ENCODE results near the gene KRT72.
A peak's percentile ranks its signal among the peaks of the same experiment; 100 is the strongest.

KRT72 gene

DNA sequence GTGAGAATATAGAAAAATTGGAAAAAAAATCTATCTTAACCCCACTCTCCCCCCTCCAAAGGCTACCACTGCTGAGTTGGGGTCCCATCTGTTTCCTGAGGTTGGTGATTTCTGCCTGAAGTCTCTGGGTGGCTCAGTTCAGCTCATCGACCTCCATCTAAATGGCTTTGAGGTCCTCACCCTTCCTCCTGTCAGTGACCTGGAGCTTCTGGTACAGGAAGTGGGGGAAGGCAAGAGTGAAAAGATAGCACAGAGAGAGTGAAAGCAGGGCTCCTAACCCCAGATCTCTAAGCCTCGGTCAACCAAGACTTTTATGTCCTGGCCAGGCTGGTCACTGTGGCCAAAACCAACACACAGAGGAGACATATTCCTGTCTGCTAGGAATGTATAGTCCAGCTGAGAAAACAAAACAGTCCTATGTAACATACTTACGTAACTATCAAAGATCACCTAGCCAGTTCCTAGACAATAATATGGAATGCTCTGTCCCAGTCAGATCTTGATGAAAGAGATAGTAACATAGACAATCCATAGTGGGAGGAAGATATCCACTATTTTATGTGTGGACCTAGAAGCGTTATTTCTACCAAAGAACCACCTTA lies 29.4 kb upstream of the KRT72 start:
- DNase-seq (ENCODE audit: low read depth in 1 of 2, low spot score in 1 of 2), result no peak

GRCh38 chr12:52630008-52630500 lies 28.8 kb upstream of the KRT72 start:
- no peak for DNase-seq (ENCODE audit: low read depth in 1 of 2, low spot score in 1 of 2)

DNA sequence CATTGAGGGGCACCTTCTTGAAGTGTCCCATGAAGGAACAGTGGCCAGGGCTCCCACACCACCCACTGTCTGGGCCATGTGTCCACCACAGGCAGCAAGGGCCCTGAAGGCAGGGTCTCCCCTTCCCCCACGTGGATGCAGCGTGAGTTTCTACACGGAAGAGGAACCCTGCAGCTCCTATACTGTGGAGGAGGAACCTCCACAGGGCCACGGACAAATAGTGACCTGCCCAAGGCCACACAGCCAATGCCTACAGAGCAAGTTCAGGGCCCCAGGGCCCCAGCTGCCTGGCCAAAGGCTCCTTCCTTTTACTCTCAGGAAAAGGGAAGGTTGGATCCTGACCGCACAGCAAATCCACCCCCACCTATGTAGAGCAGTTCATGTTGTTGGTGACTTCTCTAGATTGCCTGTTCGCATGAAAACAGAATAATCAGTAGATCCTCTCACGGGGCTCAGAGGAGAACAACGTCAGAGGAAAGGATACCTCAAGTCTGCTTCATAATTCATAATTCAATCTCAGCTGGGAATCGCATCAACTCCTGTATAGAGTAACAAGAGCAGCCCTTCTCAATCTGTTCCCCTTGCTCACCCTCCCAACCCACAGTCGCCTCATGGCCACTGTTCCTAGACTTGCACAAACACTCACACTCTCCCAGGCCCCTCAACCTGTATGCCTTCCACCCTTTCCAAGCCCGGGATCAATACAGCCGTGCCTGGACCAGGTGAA lies 28.2 kb upstream of the KRT72 start:
- DNase-seq (ENCODE audit: low read depth in 1 of 2, low spot score in 1 of 2), result no peak

DNA sequence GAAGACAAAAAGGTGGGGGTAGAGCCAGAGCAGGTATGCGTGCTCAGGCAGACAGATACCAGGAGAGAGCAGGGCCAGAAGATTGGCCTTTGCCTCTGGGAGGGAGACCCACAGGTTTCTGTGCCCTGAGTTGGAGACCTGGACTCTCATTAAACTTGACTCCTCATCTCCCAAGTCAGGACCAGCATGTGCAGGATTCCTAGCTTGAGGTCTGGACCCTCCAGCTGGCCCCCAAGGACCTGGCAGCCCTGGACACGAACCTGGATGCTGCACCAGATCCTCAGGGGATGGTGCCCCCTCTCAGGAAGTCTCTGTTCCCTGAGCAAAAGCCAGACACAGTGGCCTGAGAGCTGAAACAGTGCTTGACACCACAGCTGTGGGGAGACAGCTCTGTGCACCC lies 27.6 kb upstream of the KRT72 start:
- DNase-seq (ENCODE audit: low read depth in 1 of 2, low spot score in 1 of 2), result no peak

DNA sequence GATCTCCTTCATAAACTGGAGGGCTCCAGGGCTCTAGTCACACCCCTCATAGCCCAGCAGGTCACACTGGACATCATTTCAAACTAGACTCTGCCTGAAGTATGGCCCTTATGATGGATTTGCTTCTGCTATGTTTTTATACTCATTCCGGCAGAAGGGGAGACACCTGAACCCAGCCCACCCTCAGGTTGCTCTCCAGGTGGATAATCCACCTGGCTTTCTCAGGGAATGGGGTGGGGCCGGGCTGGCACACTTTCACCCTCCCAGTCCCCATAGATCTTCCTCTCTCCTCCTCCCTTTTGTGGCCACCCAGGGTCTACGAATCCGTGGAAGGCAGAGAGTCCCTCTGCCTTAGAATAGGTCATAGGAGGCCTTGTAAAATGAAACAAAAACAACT lies 26.8 kb upstream of the KRT72 start:
- no peak for DNase-seq (ENCODE audit: low read depth in 1 of 2, low spot score in 1 of 2)

- no peak for DNase-seq (ENCODE audit: low read depth in 1 of 2, low spot score in 1 of 2)
Observed at GRCh38 chr12:52627395-52628110, 26.3 kb upstream of the KRT72 start.

DNA sequence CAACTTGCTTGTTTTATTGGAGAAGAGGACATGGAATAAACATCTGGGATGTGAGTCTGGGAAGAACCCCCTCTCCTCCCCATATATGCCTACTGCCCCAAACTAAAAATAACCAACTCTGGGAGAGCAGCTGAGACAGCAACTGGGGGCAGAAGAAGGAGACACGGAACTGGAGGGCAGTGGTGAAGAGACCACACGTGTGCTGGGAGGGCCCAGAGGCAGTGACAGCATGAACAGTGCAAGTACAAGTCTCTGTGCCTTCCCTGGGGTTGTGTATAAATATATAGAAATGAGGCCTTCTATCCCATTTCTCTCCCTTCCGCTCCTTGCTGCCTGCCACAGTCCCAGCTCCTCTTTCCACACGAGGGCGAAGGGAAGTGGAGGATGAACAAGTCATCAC lies 21.1 kb upstream of the KRT72 start:
- no peak for DNase-seq (ENCODE audit: low read depth in 1 of 2, low spot score in 1 of 2)

DNA sequence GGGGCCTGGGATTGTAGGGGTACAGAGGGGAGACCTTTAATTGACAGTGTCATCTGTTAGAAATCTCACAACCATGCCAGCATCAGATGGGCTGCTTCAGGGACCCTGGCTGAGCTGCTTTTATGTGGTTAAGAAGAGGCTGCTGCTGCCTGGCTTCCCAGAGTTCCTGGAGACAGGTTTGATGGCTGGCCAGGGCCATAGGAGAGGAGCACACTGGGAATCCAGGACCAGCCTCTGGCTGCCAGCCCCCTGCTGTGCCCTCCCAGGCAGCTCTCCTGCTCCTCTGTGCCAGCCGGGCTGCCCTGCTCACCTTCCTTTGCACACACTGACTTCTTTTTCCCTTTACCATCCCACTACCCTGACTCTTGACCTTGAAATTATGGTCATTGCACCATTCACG lies 17.6 kb upstream of the KRT72 start:
- DNase-seq (ENCODE audit: low read depth in 1 of 2, low spot score in 1 of 2), result no peak

- no peak for DNase-seq (ENCODE audit: low read depth in 1 of 2, low spot score in 1 of 2)
Observed at GRCh38 chr12:52618216-52618615, 17.0 kb upstream of the KRT72 start, which contains the start of gene KRT73. TSS of gene KRT73 (minus strand) at chr12:52618559. CDS start at chr12:52618524, 35 bp downstream.

DNA sequence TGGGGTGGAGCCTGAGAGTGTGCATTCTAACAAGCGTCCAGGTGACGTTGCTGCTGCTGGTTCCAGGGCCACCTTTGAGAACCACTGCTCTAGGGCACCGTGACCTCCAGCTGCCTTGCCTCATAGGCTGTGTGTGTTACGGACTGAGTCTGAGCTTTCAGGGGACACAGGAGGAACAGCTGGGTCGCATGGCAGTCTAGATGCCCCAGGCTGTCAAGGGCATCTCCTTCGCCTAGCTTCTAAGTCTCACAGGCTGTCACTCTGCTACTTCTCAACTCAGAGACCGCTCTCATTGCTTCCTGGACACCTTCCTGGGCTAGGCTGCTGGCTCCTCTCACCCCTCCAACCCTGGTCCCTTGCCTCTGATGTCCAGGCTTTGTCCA lies 16.1 kb upstream of the KRT72 start:
- no peak for DNase-seq (ENCODE audit: low read depth in 1 of 2, low spot score in 1 of 2)

GRCh38 chr12:52616680-52617402 lies 15.6 kb upstream of the KRT72 start:
- no peak for DNase-seq (ENCODE audit: low read depth in 1 of 2, low spot score in 1 of 2)

DNA sequence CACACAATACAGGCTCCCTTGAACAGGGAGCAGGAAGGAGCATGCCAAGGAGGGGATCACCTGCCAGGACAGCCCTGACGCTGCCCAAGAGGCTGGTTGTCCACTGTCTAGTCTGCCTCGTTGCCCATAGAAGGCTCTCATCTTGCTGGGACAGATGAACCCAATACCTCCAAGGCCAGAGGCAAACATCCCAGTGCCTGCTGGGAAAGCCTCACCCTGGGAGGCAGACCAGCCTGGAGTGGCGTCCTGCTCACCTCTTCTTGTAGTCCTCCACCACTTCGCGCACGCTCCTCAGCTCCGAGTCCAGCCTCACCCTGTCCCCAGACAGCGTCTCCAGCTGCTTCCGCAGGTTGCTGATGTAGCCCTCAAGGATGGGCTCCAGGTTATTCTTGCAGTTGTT lies 14.6 kb upstream of the KRT72 start:
- no peak for DNase-seq (ENCODE audit: low read depth in 1 of 2, low spot score in 1 of 2)

GRCh38 chr12:52615208-52615868 lies 14.1 kb upstream of the KRT72 start:
- DNase-seq (ENCODE audit: low read depth in 1 of 2, low spot score in 1 of 2), result peak in 1 of 2 donors; percentile 22

DNA sequence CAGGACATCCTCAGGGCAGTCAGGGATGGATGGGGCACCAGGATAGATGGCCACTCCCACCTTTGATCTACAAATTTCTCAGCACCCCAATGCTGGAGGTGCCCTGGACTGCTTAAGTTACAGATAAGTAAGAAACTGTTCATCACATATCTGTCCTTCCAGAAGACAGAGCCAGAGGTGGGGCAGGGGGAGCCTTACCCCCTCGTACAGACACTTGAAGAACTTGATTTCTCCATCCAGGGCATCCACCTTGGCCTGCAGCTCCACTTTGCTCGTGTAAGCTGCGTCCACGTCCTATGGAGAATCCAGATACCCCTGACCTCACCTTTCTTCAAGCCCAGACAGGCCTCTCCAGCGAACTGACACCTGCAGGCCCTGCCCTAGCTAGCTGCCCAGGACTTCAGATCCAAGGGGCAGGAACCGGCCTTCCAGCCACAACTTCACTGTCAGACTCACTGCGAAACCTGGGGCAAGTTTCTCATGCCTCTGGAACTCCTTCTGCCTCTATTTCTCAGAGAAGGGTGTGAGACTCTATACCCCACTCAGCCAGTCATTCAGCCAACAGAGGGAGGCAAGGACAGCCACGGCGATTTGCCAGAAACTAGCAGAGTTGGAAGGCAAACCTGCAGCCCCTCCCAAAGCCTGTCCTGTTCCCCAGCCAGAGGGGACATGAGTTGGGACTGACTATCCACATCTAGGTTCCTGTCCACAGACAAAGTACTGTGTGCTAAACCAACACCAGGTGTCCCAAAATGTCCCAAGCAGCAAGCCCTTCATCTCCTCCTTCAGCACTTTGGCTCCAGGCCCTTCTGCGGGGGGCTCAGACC lies 13.3 kb upstream of the KRT72 start:
- DNase-seq (ENCODE audit: low read depth in 1 of 2, low spot score in 1 of 2), result no peak

DNA sequence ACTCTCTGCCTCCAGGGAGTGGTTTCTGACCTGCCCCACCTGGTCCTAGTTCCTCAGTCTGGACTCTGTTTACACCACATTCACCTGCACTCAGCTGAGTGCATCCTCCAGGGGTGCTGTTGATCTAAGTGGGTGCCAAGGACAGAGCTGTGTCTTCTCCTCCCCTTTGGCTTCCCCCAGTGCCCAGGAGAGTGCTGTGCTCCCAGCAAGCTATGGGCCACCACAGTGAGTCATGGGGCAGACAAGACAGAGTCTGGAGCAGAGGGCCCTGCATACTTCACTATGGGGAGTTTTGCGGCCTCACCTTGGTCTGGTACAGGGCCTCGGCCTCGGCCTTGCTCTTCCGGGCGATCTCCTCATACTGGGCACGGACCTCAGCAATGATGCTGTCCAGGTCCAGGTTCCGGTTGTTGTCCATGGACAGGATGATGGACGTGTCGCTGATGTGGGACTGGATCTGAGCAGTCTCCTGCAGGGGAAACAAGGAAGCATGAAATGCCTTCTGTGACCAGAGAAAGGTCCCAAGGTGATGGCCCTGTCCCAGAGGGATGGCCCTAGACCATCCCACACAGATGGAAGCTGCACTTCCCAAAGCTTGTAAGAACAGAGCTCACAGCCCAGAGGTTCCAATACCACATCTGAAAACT lies 12.2 kb upstream of the KRT72 start:
- no peak for DNase-seq (ENCODE audit: low read depth in 1 of 2, low spot score in 1 of 2)

- DNase-seq (ENCODE audit: low read depth in 1 of 2, low spot score in 1 of 2), result no peak
Observed at GRCh38 chr12:52612431-52613383, 11.4 kb upstream of the KRT72 start.

- no peak for DNase-seq (ENCODE audit: low read depth in 1 of 2, low spot score in 1 of 2)
Observed at GRCh38 chr12:52611080-52611468, 9.8 kb upstream of the KRT72 start.

DNA sequence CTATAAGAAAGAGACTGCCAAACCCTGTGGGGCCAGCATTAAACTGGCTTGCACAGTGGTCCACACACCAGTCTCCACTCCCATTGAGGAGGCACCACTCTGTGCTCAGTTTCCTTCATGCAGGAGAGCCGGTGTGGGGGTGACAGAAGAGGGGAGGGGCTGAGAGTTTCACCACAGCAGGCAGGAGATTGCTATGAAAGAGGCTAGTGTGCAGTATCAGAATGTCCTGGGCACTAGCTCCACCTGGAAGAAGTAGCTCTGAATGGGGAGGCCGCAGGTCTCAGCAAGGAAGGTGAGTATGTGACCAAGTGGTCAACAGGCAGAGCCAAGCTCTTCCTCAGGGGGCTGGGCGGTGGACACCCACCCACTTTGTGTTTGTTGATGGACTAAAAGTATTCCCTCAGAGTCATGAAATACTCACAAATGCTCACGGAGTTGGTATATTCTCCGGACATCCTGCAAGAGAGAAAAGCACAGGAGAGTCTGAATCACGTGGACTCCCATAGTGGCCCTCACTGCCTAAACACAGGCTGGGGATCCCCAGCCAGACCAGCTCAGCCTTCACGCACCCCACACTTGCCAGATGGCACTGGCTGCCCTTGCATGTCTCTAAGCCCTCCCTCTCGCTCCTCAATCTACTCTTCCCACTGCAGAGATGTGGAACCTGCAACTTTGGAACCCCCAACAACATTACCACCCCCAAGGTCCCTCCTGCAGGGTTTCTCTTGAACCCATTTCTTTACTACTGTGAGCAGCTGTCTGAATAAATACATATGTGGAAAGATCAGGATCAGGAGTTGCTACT lies 7.8 kb upstream of the KRT72 start:
- DNase-seq (ENCODE audit: low read depth in 1 of 2, low spot score in 1 of 2), result no peak

All from activated CD4-positive, alpha-beta T cell treated with anti-CD3 and anti-CD28 coated beads, Interleukin-2, amount 50 U/mL, for 24 hours (primary cell).